ENCODE data around the gene ZKSCAN3.

ZKSCAN3 gene

DNA sequence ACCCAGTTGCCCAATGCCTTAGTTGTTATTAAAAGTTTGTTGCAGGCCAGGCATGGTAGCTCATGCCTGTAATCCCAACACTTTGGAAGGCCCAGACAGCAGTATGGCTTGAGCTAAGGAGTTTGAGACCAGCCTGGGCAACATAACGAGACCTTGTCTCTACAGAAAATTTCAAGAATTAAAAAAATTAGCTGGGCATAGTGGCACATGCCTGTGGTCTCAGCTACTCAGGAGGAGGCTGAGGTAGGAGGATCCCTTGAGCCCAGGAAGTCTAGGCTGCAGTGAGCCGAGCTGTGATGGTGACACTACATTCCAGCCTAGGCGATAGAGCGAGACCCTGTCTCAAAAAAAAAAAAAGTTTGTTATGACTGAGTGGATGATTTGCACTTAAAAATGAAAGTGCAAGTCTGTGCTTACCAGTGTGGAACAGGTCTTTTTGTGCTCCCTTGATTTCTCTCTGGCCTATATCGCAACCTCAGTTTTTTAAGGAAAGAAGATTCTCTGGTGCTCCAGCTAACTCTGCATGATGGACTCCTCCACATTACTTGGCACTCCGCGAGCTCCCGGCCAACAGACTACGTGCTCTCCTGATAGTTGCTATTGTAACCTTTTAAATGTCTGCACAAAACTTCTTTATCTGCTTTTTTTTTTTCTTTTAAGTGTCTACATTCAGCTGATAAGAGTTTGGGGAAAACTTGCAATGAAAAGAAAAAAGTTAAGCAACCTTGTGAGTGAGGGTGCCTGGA, 22.1 kb downstream of the ZKSCAN3 start:
- WGBS, 2 experiments: 89 to 93% methylated on average over 9 of the region's 9 CpGs
- Histone ChIP-seq H3K9me3 (ENCODE audit: control insufficient read depth, low read length) (no peaks in the 10 kb centered on the region), H3K27ac (ENCODE audit: insufficient read depth, low read depth, low read length, poor library complexity, severe bottlenecking) (no peak overlapping the region), H3K4me1 (ENCODE audit: control insufficient read depth, insufficient read depth, low read length) (no peaks in the 10 kb centered on the region), H3K27me3 (ENCODE audit: control insufficient read depth, insufficient read depth, low read length, poor library complexity, severe bottlenecking) (no peaks in the 10 kb centered on the region), H3K36me3 (ENCODE audit: control insufficient read depth, insufficient read depth, low read length) (no peaks in the 10 kb centered on the region), H3K4me3 (ENCODE audit: insufficient read depth, low read depth, low read length) (no peak overlapping the region)

GRCh38 chr6:28373925-28374324, 24.2 kb downstream of the ZKSCAN3 start:
- H3K4me1 ChIP-seq (ENCODE audit: control insufficient read depth, insufficient read depth, low read length): no peaks in the 10 kb centered on the region
- peaks cover 6% of the 10 kb centered on the region for H3K36me3 ChIP-seq (ENCODE audit: control insufficient read depth, insufficient read depth, low read length)
- no peaks in the 10 kb centered on the region for H3K27me3 ChIP-seq (ENCODE audit: control insufficient read depth, insufficient read depth, low read length, poor library complexity, severe bottlenecking)
- H3K9me3 ChIP-seq (ENCODE audit: control insufficient read depth, low read length): no peaks in the 10 kb centered on the region
- H3K27ac ChIP-seq (ENCODE audit: insufficient read depth, low read depth, low read length, poor library complexity, severe bottlenecking): no peak overlapping the region
- no peak overlapping the region for H3K4me3 ChIP-seq (ENCODE audit: insufficient read depth, low read depth, low read length)
- WGBS, 2 experiments: 93 to 100% methylated on average over 1 of the region's 1 CpG

DNA sequence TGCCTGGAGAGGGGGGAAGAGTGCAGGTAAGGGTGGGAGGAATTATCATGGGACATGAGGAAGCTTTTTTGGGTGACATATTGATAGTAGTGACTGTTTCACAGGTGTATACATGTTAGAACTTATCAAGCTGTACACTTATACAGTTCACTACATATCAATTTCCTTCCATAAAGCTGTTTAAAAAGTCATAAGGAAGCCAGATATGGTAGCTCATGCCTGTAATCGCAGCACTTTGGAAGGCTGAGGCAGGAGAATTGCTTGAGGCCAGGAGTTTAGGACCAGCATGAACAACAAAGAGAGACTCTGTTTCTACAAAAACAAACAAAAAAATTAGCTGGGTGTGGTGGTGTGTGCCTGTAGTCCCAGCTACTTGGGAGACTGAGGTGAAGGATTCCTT, 28.1 kb downstream of the ZKSCAN3 start:
- Histone ChIP-seq H3K4me1 (ENCODE audit: control insufficient read depth, insufficient read depth, low read length) (no peaks in the 10 kb centered on the region), H3K4me3 (ENCODE audit: insufficient read depth, low read depth, low read length) (no peak overlapping the region), H3K9me3 (ENCODE audit: control insufficient read depth, low read length) (no peaks in the 10 kb centered on the region), H3K36me3 (ENCODE audit: control insufficient read depth, insufficient read depth, low read length) (peaks cover 37% of the 10 kb centered on the region), H3K27me3 (ENCODE audit: control insufficient read depth, insufficient read depth, low read length, poor library complexity, severe bottlenecking) (no peaks in the 10 kb centered on the region), H3K27ac (ENCODE audit: insufficient read depth, low read depth, low read length, poor library complexity, severe bottlenecking) (no peak overlapping the region)
- 91 to 95% methylated on average over 1 of the region's 1 CpG for WGBS, 2 experiments

- Histone ChIP-seq H3K36me3 (ENCODE audit: control insufficient read depth, insufficient read depth, low read length) (peaks cover 37% of the 10 kb centered on the region), H3K4me1 (ENCODE audit: control insufficient read depth, insufficient read depth, low read length) (no peaks in the 10 kb centered on the region), H3K27ac (ENCODE audit: insufficient read depth, low read depth, low read length, poor library complexity, severe bottlenecking) (no peak overlapping the region), H3K4me3 (ENCODE audit: insufficient read depth, low read depth, low read length) (no peak overlapping the region), H3K9me3 (ENCODE audit: control insufficient read depth, low read length) (no peaks in the 10 kb centered on the region), H3K27me3 (ENCODE audit: control insufficient read depth, insufficient read depth, low read length, poor library complexity, severe bottlenecking) (no peaks in the 10 kb centered on the region)
These were observed 28.9 kb downstream of the ZKSCAN3 start for GRCh38 chr6:28378644-28379043.

DNA sequence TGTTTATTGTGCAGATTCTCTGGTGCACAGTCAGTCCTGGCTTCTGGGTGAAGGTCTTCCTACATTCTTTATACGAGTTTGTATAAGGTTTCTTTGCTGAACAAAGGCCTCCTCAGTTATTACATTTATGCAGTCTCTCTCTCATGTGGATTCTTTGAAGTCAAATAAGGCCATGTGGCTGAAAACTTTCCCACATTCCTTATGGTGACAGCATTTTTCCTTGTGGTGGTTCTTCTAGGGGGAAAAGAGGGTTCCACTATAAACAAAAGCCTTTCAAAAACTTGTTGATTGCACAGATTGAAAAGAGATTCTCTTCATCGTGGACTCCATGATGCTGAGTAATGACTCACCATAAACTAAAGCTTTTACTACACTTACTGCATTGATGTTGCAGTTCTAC, 30.6 kb downstream of the ZKSCAN3 start:
- Histone ChIP-seq H3K27ac (ENCODE audit: insufficient read depth, low read depth, low read length, poor library complexity, severe bottlenecking) (no peak overlapping the region), H3K9me3 (ENCODE audit: control insufficient read depth, low read length) (no peaks in the 10 kb centered on the region), H3K36me3 (ENCODE audit: control insufficient read depth, insufficient read depth, low read length) (peaks cover 41% of the 10 kb centered on the region), H3K4me3 (ENCODE audit: insufficient read depth, low read depth, low read length) (no peak overlapping the region), H3K27me3 (ENCODE audit: control insufficient read depth, insufficient read depth, low read length, poor library complexity, severe bottlenecking) (no peaks in the 10 kb centered on the region), H3K4me1 (ENCODE audit: control insufficient read depth, insufficient read depth, low read length) (no peaks in the 10 kb centered on the region)
- 95 to 96% methylated on average over 2 of the region's 2 CpGs for WGBS, 2 experiments

GRCh38 chr6:28383235-28384142, 33.7 kb downstream of the ZKSCAN3 start:
- peak overlapping the region; percentile 41 for H3K27ac ChIP-seq (ENCODE audit: insufficient read depth, low read depth, low read length, poor library complexity, severe bottlenecking)
- H3K9me3 ChIP-seq (ENCODE audit: control insufficient read depth, low read length): no peaks in the 10 kb centered on the region
- WGBS, 2 experiments: 11 to 12% methylated on average over 31 of the region's 31 CpGs
- no peaks in the 10 kb centered on the region for H3K27me3 ChIP-seq (ENCODE audit: control insufficient read depth, insufficient read depth, low read length, poor library complexity, severe bottlenecking)
- peaks cover 49% of the 10 kb centered on the region for H3K36me3 ChIP-seq (ENCODE audit: control insufficient read depth, insufficient read depth, low read length)
- no peaks in the 10 kb centered on the region for H3K4me1 ChIP-seq (ENCODE audit: control insufficient read depth, insufficient read depth, low read length)
- peak overlapping the region; percentile 54 for H3K4me3 ChIP-seq (ENCODE audit: insufficient read depth, low read depth, low read length)

GRCh38 chr6:28384143-28384533, 34.4 kb downstream of the ZKSCAN3 start:
- H3K4me1 ChIP-seq (ENCODE audit: control insufficient read depth, insufficient read depth, low read length): no peaks in the 10 kb centered on the region
- peaks cover 52% of the 10 kb centered on the region for H3K36me3 ChIP-seq (ENCODE audit: control insufficient read depth, insufficient read depth, low read length)
- H3K4me3 ChIP-seq (ENCODE audit: insufficient read depth, low read depth, low read length): no peak overlapping the region
- 84 to 85% methylated on average over 2 of the region's 2 CpGs for WGBS, 2 experiments
- no peak overlapping the region for H3K27ac ChIP-seq (ENCODE audit: insufficient read depth, low read depth, low read length, poor library complexity, severe bottlenecking)
- H3K27me3 ChIP-seq (ENCODE audit: control insufficient read depth, insufficient read depth, low read length, poor library complexity, severe bottlenecking): no peaks in the 10 kb centered on the region
- H3K9me3 ChIP-seq (ENCODE audit: control insufficient read depth, low read length): no peaks in the 10 kb centered on the region

DNA sequence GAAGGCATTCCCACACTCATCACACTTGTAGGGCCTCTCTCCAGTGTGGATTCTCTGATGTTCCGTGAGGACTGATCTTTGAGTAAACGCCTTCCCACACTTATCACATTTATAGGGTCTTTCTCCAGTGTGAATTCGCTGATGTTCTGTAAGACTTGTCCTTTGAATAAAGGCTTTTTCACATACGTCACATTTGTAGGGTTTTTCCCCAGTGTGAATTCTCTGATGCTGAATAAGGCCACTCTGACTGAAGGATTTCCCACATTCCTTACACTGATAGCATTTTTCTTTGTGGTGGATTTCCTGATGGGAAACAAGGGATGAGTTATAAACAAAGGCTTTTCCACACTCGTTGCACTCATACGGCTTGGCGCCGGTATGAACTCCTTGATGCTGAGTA, 40.9 kb downstream of the ZKSCAN3 start:
- Histone ChIP-seq H3K4me1 (ENCODE audit: control insufficient read depth, insufficient read depth, low read length) (no peaks in the 10 kb centered on the region), H3K9me3 (ENCODE audit: control insufficient read depth, low read length) (no peaks in the 10 kb centered on the region), H3K36me3 (ENCODE audit: control insufficient read depth, insufficient read depth, low read length) (peaks cover 47% of the 10 kb centered on the region), H3K4me3 (ENCODE audit: insufficient read depth, low read depth, low read length) (no peak overlapping the region), H3K27me3 (ENCODE audit: control insufficient read depth, insufficient read depth, low read length, poor library complexity, severe bottlenecking) (no peaks in the 10 kb centered on the region), H3K27ac (ENCODE audit: insufficient read depth, low read depth, low read length, poor library complexity, severe bottlenecking) (no peak overlapping the region)
- 96 to 98% methylated on average over 8 of the region's 8 CpGs for WGBS, 2 experiments

DNA sequence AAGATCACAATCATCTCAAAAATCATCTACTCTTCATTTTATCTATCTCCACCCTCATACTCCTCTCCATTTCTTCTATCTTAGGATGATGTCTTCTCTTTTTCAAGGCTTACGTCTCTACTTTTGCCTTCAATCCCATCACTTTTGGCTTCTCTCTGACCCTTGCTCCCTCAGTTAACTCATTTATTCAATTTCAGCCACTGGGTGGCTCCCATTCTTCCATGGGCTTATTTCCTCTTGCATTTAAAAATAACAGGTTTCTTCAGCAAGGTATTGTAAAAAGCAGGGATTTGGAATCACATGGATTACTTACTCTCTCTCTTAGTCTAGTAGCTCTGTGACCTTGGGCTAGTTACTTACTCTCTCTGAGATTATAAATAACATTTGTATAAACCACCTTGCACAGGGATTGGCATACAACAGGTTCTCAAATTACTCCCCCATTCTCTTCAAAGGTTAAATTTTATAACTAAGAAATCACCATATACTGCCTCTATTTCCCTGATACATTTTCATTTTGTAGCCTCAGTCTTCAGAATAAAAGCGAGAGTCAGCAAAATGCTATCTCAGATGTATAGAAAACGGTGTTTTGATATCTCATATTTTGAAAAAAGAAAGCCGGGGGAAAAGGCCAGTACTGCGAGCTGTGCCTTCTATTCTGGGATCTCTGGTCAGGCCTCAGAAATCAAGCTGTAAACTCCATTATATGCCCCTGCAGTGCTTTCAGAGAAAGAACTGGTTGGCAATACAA, 44.3 kb downstream of the ZKSCAN3 start:
- no peaks in the 10 kb centered on the region for H3K9me3 ChIP-seq (ENCODE audit: control insufficient read depth, low read length)

DNA sequence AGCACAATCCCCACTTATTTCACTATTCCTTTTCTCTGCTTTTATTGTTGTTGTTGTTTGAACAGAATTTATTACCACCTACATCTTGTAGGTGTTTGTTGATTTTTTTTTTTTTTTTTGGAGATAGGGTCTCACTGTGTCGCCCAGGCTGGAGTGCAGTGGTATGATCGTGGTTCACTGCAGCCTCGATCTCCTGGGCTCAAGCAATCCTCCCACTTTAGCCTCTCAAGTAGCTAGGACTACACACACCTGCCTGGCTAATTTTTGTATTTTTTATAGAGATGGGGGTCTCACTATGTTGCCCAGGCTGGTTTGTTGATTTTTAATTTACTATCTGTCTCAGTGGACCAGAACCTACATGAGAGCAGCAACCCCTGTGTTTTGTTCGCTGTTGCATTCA, 46.2 kb downstream of the ZKSCAN3 start:
- H3K4me3 ChIP-seq (ENCODE audit: insufficient read depth, low read depth, low read length): no peak overlapping the region
- 96 to 99% methylated on average over 4 of the region's 4 CpGs for WGBS, 2 experiments
- no peak overlapping the region for H3K27ac ChIP-seq (ENCODE audit: insufficient read depth, low read depth, low read length, poor library complexity, severe bottlenecking)
- no peaks in the 10 kb centered on the region for H3K9me3 ChIP-seq (ENCODE audit: control insufficient read depth, low read length)
- H3K36me3 ChIP-seq (ENCODE audit: control insufficient read depth, insufficient read depth, low read length): peaks cover 22% of the 10 kb centered on the region
- H3K27me3 ChIP-seq (ENCODE audit: control insufficient read depth, insufficient read depth, low read length, poor library complexity, severe bottlenecking): peaks cover under 1% of the 10 kb centered on the region
- peaks cover 9% of the 10 kb centered on the region for H3K4me1 ChIP-seq (ENCODE audit: control insufficient read depth, insufficient read depth, low read length)

More for the DNA sequence above, 44.3 kb downstream of the ZKSCAN3 start:
- Histone ChIP-seq H3K36me3 (ENCODE audit: control insufficient read depth, insufficient read depth, low read length) (peaks cover 38% of the 10 kb centered on the region), H3K27me3 (ENCODE audit: control insufficient read depth, insufficient read depth, low read length, poor library complexity, severe bottlenecking) (no peaks in the 10 kb centered on the region), H3K4me1 (ENCODE audit: control insufficient read depth, insufficient read depth, low read length) (peaks cover 9% of the 10 kb centered on the region), H3K27ac (ENCODE audit: insufficient read depth, low read depth, low read length, poor library complexity, severe bottlenecking) (no peak overlapping the region), H3K4me3 (ENCODE audit: insufficient read depth, low read depth, low read length) (no peak overlapping the region)
- 75 to 80% methylated on average over 5 of the region's 5 CpGs for WGBS, 2 experiments

Measured in ectodermal cell (in vitro differentiated cells).